Breast epithelium (tissue), 3 donors: ENCODE data around the gene HES5.
"Not testable (repeated sequence)": the region's sequence is repeated elsewhere in the genome, so short reads cannot be mapped to it uniquely, and the experiment has no call there.

Source experiments
- CTCF ChIP-seq, 3 donors: fragments of 450-650 bp; IDR thresholded peaks; one replicate each; pipeline ENCODE4 v1.5.1; 2016 to 2017; ENCODE audit warnings: antibody characterized with exemption in 3 of 3, mild to moderate bottlenecking in 3 of 3, moderate library complexity in 3 of 3
- POLR2AphosphoS5 ChIP-seq, 3 donors: sonication (generic); formaldehyde crosslinking; IDR thresholded peaks; one replicate each; pipeline ENCODE4 v1.6.1; 2017; ENCODE audit warnings: antibody characterized with exemption in 3 of 3

GRCh38 chr1:2549367-2550029 is 19.4 kb upstream of the HES5 start:
- TF ChIP-seq CTCF, POLR2AphosphoS5 (IDR thresholded peaks at IDR 0.05): not testable (repeated sequence)
